ENCODE results near the gene KDR.

The KDR gene

GRCh38 chr4:55125763-55126541, 557 bp upstream of the KDR start:
- TF ChIP-seq, protein P1, sequence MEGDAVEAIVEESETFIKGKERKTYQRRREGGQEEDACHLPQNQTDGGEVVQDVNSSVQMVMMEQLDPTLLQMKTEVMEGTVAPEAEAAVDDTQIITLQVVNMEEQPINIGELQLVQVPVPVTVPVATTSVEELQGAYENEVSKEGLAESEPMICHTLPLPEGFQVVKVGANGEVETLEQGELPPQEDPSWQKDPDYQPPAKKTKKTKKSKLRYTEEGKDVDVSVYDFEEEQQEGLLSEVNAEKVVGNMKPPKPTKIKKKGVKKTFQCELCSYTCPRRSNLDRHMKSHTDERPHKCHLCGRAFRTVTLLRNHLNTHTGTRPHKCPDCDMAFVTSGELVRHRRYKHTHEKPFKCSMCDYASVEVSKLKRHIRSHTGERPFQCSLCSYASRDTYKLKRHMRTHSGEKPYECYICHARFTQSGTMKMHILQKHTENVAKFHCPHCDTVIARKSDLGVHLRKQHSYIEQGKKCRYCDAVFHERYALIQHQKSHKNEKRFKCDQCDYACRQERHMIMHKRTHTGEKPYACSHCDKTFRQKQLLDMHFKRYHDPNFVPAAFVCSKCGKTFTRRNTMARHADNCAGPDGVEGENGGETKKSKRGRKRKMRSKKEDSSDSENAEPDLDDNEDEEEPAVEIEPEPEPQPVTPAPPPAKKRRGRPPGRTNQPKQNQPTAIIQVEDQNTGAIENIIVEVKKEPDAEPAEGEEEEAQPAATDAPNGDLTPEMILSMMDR (IDR thresholded peaks at IDR 0.05; ENCODE audit: low read depth, low read length): no peak
- DNase-seq (ENCODE audit: low read depth, low spot score): no peak
- in situ Hi-C loops (cut with HindIII; ENCODE audit: low sequenced_read_pairs): no loop called here
- peak overlapping the region; percentile 69 for H3K4me3 ChIP-seq (ENCODE audit: low read depth, low read length)

GRCh38 chr4:55124322-55125076, 896 bp downstream of the KDR start:
- in situ Hi-C loops (cut with HindIII; ENCODE audit: low sequenced_read_pairs): no loop called here
- TF ChIP-seq, protein P1 (IDR thresholded peaks at IDR 0.05; ENCODE audit: low read depth, low read length): no peak
- peak overlapping the region; percentile 69 for H3K4me3 ChIP-seq (ENCODE audit: low read depth, low read length)
- DNase-seq (ENCODE audit: low read depth, low spot score): peak; percentile 29

DNA sequence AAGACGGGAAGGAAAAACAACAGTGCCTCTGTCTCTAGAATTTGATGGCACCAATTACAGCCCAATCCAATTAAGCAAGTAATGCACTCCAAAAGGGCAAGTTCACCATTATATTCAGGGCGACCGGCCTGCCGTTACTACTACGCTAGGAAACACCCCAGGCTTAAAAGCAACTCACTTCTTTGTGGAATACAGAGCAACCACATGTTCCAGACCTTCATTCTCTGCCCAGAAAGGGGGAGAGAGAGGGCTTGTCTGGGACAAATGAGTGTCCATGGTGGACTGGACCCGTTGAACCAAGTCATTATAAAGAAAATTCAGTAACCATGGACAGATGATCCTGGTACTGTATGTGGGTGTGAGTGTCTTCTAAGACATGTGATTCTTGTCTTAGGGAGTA, 1.6 kb downstream of the KDR start:
- in situ Hi-C loops (cut with HindIII; ENCODE audit: low sequenced_read_pairs): no loop called here
- no peak overlapping the region for H3K4me3 ChIP-seq (ENCODE audit: low read depth, low read length)
- TF ChIP-seq, protein P1 (IDR thresholded peaks at IDR 0.05; ENCODE audit: low read depth, low read length): no peak

DNA sequence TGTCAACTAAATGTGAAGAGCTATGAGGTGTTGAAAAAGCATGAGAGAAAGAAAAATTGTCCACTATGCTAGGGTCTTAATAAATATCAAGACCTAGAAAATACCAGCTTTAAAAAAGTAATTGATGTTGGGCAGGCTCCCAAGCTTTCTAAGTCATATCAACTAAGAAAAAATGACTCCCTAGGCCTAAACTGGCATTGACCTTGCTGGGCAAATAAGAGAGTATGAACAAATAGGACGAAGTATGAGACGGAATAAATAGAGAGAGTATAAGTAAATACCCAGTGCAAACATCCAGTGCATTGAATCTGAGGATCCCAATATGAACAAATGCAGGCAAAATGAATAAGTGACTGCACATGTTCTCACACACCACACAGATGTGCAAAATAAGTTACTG, 3.2 kb downstream of the KDR start:
- TF ChIP-seq, protein P1 (IDR thresholded peaks at IDR 0.05; ENCODE audit: low read depth, low read length): no peak
- DNase-seq (ENCODE audit: low read depth, low spot score): no peak

More for the DNA sequence above, 1.6 kb downstream of the KDR start:
- DNase-seq (ENCODE audit: low read depth, low spot score): no peak

DNA sequence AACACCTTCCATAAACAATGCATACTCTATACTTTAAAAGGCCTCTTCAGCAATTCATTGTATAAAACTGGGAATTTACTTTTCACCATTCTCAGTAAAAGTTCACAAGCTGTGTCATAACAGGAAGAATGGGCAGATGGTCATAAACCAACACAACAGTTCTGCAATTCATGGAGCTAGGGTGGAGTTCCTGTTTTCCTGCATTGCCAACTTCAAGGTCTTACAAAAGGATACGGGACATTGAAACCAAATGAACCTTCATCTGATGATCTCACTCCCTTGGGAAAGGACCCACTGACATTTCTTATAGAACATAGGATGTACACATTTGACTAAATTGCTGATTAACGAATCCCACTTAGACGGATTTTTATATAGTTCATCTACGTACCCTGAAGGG, 4.1 kb downstream of the KDR start:
- no peak overlapping the region for H3K4me3 ChIP-seq (ENCODE audit: low read depth, low read length)
- DNase-seq (ENCODE audit: low read depth, low spot score): no peak
- TF ChIP-seq, protein P1 (IDR thresholded peaks at IDR 0.05; ENCODE audit: low read depth, low read length): no peak
- in situ Hi-C loops (cut with HindIII; ENCODE audit: low sequenced_read_pairs): no loop called here

More for the DNA sequence above, 3.2 kb downstream of the KDR start:
- no peak overlapping the region for H3K4me3 ChIP-seq (ENCODE audit: low read depth, low read length)
- in situ Hi-C loops (cut with HindIII; ENCODE audit: low sequenced_read_pairs): no loop called here

GRCh38 chr4:55118397-55118796, 7.0 kb downstream of the KDR start:
- in situ Hi-C loops (cut with HindIII; ENCODE audit: low sequenced_read_pairs): no loop called here
- TF ChIP-seq, protein P1 (IDR thresholded peaks at IDR 0.05; ENCODE audit: low read depth, low read length): no peak
- no peak overlapping the region for H3K4me3 ChIP-seq (ENCODE audit: low read depth, low read length)
- DNase-seq (ENCODE audit: low read depth, low spot score): no peak

All from astrocyte of the spinal cord (primary cell).